GM19239 (cell line): ENCODE data around the gene PLOD1.

Experiments
- DNase-seq: peaks from one replicate; pipeline ENCODE4 v3.0.0; 2011; ENCODE audit warnings: low spot score; ENCODE audit not compliant: insufficient read length
- FAIRE-seq: peaks from 2 replicates; lab custom pipeline; 2011; peaks lifted over from hg19 to GRCh38; lab: Jason Lieb, UNC

PLOD1 gene

GRCh38 chr1:11970441-11971185 lies 36.1 kb downstream of the PLOD1 start:
- DNase-seq (no peak), FAIRE-seq (no peak)

GRCh38 chr1:11977625-11978024 lies 43.1 kb downstream of the PLOD1 start:
- DNase-seq: no peak
- FAIRE-seq: no peak

GRCh38 chr1:11978301-11978700 lies 43.8 kb downstream of the PLOD1 start:
- DNase-seq (no peak), FAIRE-seq (no peak)

- DNase-seq: no peak
These were observed 44.7 kb downstream of the PLOD1 start for GRCh38 chr1:11979028-11979850.

GRCh38 chr1:11979851-11980675 lies 45.5 kb downstream of the PLOD1 start, which contains the start of gene MFN2:
Gene MFN2 (plus strand): TSS chr1:11980444. CDS start chr1:11989169, 8,725 bp downstream.
- DNase-seq (peak; percentile 94), FAIRE-seq (peak; percentile 99)

More at GRCh38 chr1:11979028-11979850, 44.7 kb downstream of the PLOD1 start:
- no peak for FAIRE-seq

GRCh38 chr1:11980676-11980972 lies 46.1 kb downstream of the PLOD1 start:
- DNase-seq (no peak), FAIRE-seq (no peak)

- FAIRE-seq: no peak
- DNase-seq: no peak
These were observed 47.0 kb downstream of the PLOD1 start for GRCh38 chr1:11981378-11982009.

GRCh38 chr1:11982010-11982392 lies 47.5 kb downstream of the PLOD1 start:
- FAIRE-seq: no peak

GRCh38 chr1:11984121-11984520 lies 49.6 kb downstream of the PLOD1 start:
- DNase-seq: no peak
- FAIRE-seq: no peak

More at GRCh38 chr1:11982010-11982392, 47.5 kb downstream of the PLOD1 start:
- DNase-seq: no peak

GRCh38 chr1:11984576-11984975 lies 50.1 kb downstream of the PLOD1 start:
- no peak for DNase-seq
- FAIRE-seq: no peak

- no peak for FAIRE-seq
- DNase-seq: no peak
These were observed 50.7 kb downstream of the PLOD1 start for GRCh38 chr1:11985171-11985570.

- no peak for DNase-seq
- FAIRE-seq: no peak
These were observed 51.3 kb downstream of the PLOD1 start for GRCh38 chr1:11985851-11986250.

GRCh38 chr1:11989669-11990068 lies 55.2 kb downstream of the PLOD1 start:
- no peak for DNase-seq
- no peak for FAIRE-seq

- DNase-seq (no peak), FAIRE-seq (no peak)
These were observed 56.0 kb downstream of the PLOD1 start for GRCh38 chr1:11990303-11991032.

GRCh38 chr1:11991969-11992676 lies 57.6 kb downstream of the PLOD1 start:
- no peak for DNase-seq
- no peak for FAIRE-seq

- DNase-seq: no peak
- no peak for FAIRE-seq
These were observed 62.7 kb downstream of the PLOD1 start for GRCh38 chr1:11997081-11997850.

- no peak for DNase-seq
- no peak for FAIRE-seq
These were observed 64.1 kb downstream of the PLOD1 start for GRCh38 chr1:11998636-11999035.

- no peak for FAIRE-seq
These were observed 64.7 kb downstream of the PLOD1 start for GRCh38 chr1:11999236-11999635.

More at GRCh38 chr1:11999236-11999635, 64.7 kb downstream of the PLOD1 start:
- DNase-seq: no peak
